Smooth muscle cell (in vitro differentiated cells): ENCODE data around the gene ZNF516. TPM values are rescaled to one million over a fixed set of nuclear protein-coding genes. Genes with fewer than 3 reads are reported as not detected.

Experiments used
- DNase-seq: peaks from one replicate; lab custom pipeline; 2025; ENCODE audit not compliant: unreplicated experiment; lab: John Stamatoyannopoulos, UW
- H2AFZ ChIP-seq: fragments of 200-600 bp; sonication (generic); 2 replicates; pipeline ENCODE4 v1.6.0; 2016; ENCODE audit warnings: antibody characterized with exemption, low read depth, mild to moderate bottlenecking
- H3F3A ChIP-seq: fragments of 200-600 bp; sonication (generic); 2 replicates; pipeline ENCODE4 v1.6.0; 2017; ENCODE audit warnings: antibody characterized with exemption, low read depth
- H3K27ac ChIP-seq: fragments of 200-600 bp; sonication (generic); 2 replicates; pipeline ENCODE4 v1.5.1; 2016; ENCODE audit warnings: low read depth, mild to moderate bottlenecking
- H3K27me3 ChIP-seq: fragments of 200-600 bp; sonication (generic); 2 replicates; pipeline ENCODE4 v1.6.1; 2016; ENCODE audit warnings: low read depth, mild to moderate bottlenecking
- H3K36me3 ChIP-seq: fragments of 200-600 bp; sonication (generic); 2 replicates; pipeline ENCODE4 v1.5.1; 2016; ENCODE audit warnings: low read depth
- H3K4me1 ChIP-seq: fragments of 200-600 bp; sonication (generic); 2 replicates; pipeline ENCODE4 v1.5.1; 2016; ENCODE audit warnings: low read depth
- H3K4me2 ChIP-seq: fragments of 200-600 bp; sonication (generic); 2 replicates; pipeline ENCODE4 v1.6.0; 2016; ENCODE audit warnings: mild to moderate bottlenecking
- H3K4me3 ChIP-seq: fragments of 200-600 bp; sonication (generic); 2 replicates; pipeline ENCODE4 v1.5.1; 2016; ENCODE audit warnings: mild to moderate bottlenecking
- H3K79me2 ChIP-seq: fragments of 200-600 bp; sonication (generic); 2 replicates; pipeline ENCODE4 v1.6.0; 2016; ENCODE audit warnings: low read depth, mild to moderate bottlenecking
- H3K9ac ChIP-seq: fragments of 200-600 bp; sonication (generic); 2 replicates; pipeline ENCODE4 v1.6.0; 2016; ENCODE audit warnings: low read depth
- H3K9me3 ChIP-seq: fragments of 200-600 bp; sonication (generic); replicated peaks from 2 replicates; pipeline ENCODE4 v1.5.1; 2016; ENCODE audit warnings: low read depth
- H4K20me1 ChIP-seq: fragments of 200-600 bp; sonication (generic); 2 replicates; pipeline ENCODE4 v1.6.0; 2016; ENCODE audit warnings: low read depth
- CTCF ChIP-seq: fragments of 200-600 bp; sonication (generic); IDR thresholded peaks from 2 replicates; pipeline ENCODE4 v1.5.1; 2017; ENCODE audit warnings: borderline replicate concordance, mild to moderate bottlenecking, antibody characterized with exemption; ENCODE audit not compliant: insufficient read depth, poor library complexity, severe bottlenecking
- WGBS: methylation state at CpG from one replicate; pipeline ENCODE4 v1.1.7; 2016; ENCODE audit warnings: low lambda C conversion rate; 5-methylcytosine and 5-hydroxymethylcytosine counted together
- polyA plus RNA-seq: library from polyadenylated mRNA; unstranded; fragments of >200 nt; fragmentation: Nextera tagmentation; extraction: Ambion mirVana; gene quantifications from 2 replicates; pipeline ENCODE4 v1.2.1, GENCODE V29; 2016
- total RNA-seq: library from RNA; depleted of rRNA; stranded (reverse); fragments of >200 nt; gene quantifications from 2 replicates; pipeline ENCODE4 v1.2.3, GENCODE V29; 2014

Gene ZNF516
- total and polyA plus RNA-seq, 2 experiments from 2014 or later, result 15.6 to 24.2 TPM

- peaks cover 32% of the 10 kb centered on the region for H3K4me1 ChIP-seq
- H3K4me2 ChIP-seq, result no peak overlapping the region
- H3K36me3 ChIP-seq, result no peaks in the 10 kb centered on the region
- no peaks in the 10 kb centered on the region for H3K9me3 ChIP-seq
- no peaks in the 10 kb centered on the region for H3K27me3 ChIP-seq
- over 99% methylated on average over 66 of the region's 66 CpGs for whole genome bisulfite sequencing
- TF ChIP-seq CTCF, result no peak
- peaks cover 97% of the 10 kb centered on the region for H4K20me1 ChIP-seq
- no peak overlapping the region for H2AFZ ChIP-seq
- peaks cover 76% of the 10 kb centered on the region for H3K79me2 ChIP-seq
- H3K9ac ChIP-seq, result no peak overlapping the region
- H3K4me3 ChIP-seq, result no peak overlapping the region
- peaks cover 17% of the 10 kb centered on the region for H3F3A ChIP-seq
- no peak for DNase-seq
- no peak overlapping the region for H3K27ac ChIP-seq
Observed at GRCh38 chr18:76442413-76443171, 52.5 kb downstream of the ZNF516 start.

GRCh38 chr18:76441668-76442412 lies 53.2 kb downstream of the ZNF516 start:
- Histone ChIP-seq H3K36me3 (no peaks in the 10 kb centered on the region), H4K20me1 (peaks cover 97% of the 10 kb centered on the region), H3K27me3 (no peaks in the 10 kb centered on the region), H3K4me1 (peaks cover 25% of the 10 kb centered on the region), H3K27ac (no peak overlapping the region), H3K79me2 (peaks cover 76% of the 10 kb centered on the region), H3K4me3 (no peak overlapping the region), H3K9me3 (no peaks in the 10 kb centered on the region), H3K9ac (no peak overlapping the region), H2AFZ (no peak overlapping the region), H3K4me2 (no peak overlapping the region), H3F3A (peaks cover 16% of the 10 kb centered on the region)
- TF ChIP-seq CTCF, result no peak
- DNase-seq, result no peak
- WGBS, result 98% methylated on average over 54 of the region's 65 CpGs

GRCh38 chr18:76441002-76441667 lies 53.9 kb downstream of the ZNF516 start:
- Histone ChIP-seq H3K79me2 (peaks cover 75% of the 10 kb centered on the region), H3F3A (peaks cover 9% of the 10 kb centered on the region), H3K9me3 (no peaks in the 10 kb centered on the region), H3K4me2 (no peak overlapping the region), H3K4me3 (no peak overlapping the region), H3K27ac (no peak overlapping the region), H3K27me3 (no peaks in the 10 kb centered on the region), H3K36me3 (no peaks in the 10 kb centered on the region), H3K9ac (no peak overlapping the region), H2AFZ (no peak overlapping the region), H3K4me1 (peaks cover 18% of the 10 kb centered on the region), H4K20me1 (peaks cover 97% of the 10 kb centered on the region)
- TF ChIP-seq CTCF, result no peak
- no peak for DNase-seq
- over 99% methylated on average over 46 of the region's 54 CpGs for WGBS
